OCI-LY1 (cell line): Measurements from ENCODE around the gene FOXS1.

Experiments
- EZH2 ChIP-seq: fragments of 200-600 bp; sonication (generic), shearing (Covaris generic); IDR thresholded peaks from 2 replicates; pipeline ENCODE4 v1.8.0; 2017; ENCODE audit warnings: borderline replicate concordance, mixed run types, mild to moderate bottlenecking, antibody characterized with exemption, low read length, moderate library complexity, mixed read lengths
- TF ChIP-seq, protein P1 (sequence below): fragments of 200-600 bp; sonication (generic), shearing (Covaris generic); IDR thresholded peaks from 2 replicates; pipeline ENCODE4 v1.5.1; 2017; ENCODE audit warnings: mild to moderate bottlenecking, antibody characterized with exemption, low read length, moderate library complexity, mixed read lengths

DNA sequence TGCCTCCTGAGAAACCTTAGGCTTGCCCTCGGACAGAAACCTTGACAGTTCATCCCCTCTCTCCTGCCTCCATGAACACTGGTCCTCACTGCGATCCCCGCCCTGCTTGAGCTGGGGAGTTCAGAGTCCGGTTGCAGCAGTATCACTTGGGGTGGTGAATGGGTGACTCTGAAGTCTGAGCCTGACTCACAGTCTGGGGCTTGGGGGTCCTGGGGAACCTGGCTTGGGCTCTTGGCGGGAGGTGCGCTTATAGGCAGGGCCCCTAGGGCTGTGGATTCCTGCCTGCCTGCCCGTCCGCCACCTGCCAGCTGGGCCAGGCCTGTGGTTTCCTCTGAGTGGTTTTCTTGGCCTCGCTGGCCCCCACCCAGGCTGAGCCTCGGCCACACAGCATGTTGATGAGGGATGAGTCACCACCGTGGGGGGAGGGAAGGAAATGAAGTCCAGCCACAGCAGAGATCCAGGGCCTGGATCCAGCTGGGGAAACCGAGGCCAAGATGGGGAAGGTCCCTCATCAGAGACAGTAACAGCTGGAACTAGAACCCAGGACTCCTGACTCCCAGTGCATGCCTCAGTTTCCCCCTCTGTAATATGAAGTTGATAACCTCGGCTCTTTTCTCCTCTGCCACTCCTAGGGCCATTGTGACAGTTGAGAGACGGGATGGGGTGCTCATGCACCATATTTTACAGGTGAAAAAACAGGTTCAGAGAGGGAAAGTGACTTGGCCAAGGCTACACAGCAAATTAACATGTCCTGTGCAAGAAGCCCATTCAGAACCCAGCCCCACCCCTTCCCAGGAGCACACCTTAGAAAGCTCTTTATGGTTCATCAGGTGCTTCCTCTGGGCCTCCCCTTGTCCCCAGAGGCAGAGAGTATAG, 9.2 kb downstream of the FOXS1 start:
- TF ChIP-seq, protein P1, sequence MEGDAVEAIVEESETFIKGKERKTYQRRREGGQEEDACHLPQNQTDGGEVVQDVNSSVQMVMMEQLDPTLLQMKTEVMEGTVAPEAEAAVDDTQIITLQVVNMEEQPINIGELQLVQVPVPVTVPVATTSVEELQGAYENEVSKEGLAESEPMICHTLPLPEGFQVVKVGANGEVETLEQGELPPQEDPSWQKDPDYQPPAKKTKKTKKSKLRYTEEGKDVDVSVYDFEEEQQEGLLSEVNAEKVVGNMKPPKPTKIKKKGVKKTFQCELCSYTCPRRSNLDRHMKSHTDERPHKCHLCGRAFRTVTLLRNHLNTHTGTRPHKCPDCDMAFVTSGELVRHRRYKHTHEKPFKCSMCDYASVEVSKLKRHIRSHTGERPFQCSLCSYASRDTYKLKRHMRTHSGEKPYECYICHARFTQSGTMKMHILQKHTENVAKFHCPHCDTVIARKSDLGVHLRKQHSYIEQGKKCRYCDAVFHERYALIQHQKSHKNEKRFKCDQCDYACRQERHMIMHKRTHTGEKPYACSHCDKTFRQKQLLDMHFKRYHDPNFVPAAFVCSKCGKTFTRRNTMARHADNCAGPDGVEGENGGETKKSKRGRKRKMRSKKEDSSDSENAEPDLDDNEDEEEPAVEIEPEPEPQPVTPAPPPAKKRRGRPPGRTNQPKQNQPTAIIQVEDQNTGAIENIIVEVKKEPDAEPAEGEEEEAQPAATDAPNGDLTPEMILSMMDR = no peak
- no peak for TF ChIP-seq EZH2
